H1 (cell line): ENCODE data around the gene IGFBP3. TPM values are rescaled to one million over a fixed set of nuclear protein-coding genes. Genes with fewer than 3 reads are reported as not detected.

Experiments used
- CTCF ChIA-PET: fragments of 300-600 bp; sonication (Branson Sonifier 250); formaldehyde crosslinking; loops from one replicate; lab custom pipeline; 2021; ENCODE audit not compliant: partially characterized antibody; lab: Charles Lee
- POLR2A ChIA-PET: fragments of 300-600 bp; sonication (Branson Sonifier 250); formaldehyde crosslinking; loops from one replicate; lab custom pipeline; 2021; ENCODE audit warnings: inconsistent platforms; ENCODE audit not compliant: partially characterized antibody; lab: Charles Lee
- DNase-seq, 2 experiments: peaks; one replicate each; pipeline versions ENCODE4 v3.0.0 to v3.0.0-alpha.2; 2010 to 2022; ENCODE audit warnings: low spot score in 2 of 2, low read depth in 1 of 2, mixed read lengths in 1 of 2
- FAIRE-seq: peaks from 2 replicates; lab custom pipeline; 2011; peaks lifted over from hg19 to GRCh38; lab: Jason Lieb, UNC
- H2AFZ ChIP-seq: 2 replicates; pipeline ENCODE4 v1.8.1; 2012; ENCODE audit warnings: low read length, inconsistent platforms
- H2AK5ac ChIP-seq: 2 replicates; pipeline ENCODE4 v1.6.1; 2013; ENCODE audit warnings: low read depth, low read length
- H2BK120ac ChIP-seq: replicated peaks from 2 replicates; pipeline ENCODE3; 2013; ENCODE audit warnings: low read depth, low read length, inconsistent platforms
- H2BK12ac ChIP-seq: 2 replicates; pipeline ENCODE4 v1.6.1; 2013; ENCODE audit warnings: low read depth, low read length
- H2BK15ac ChIP-seq: 2 replicates; pipeline ENCODE4 v1.6.1; 2013; ENCODE audit warnings: low read length
- H2BK20ac ChIP-seq: 2 replicates; pipeline ENCODE4 v1.6.1; 2013; ENCODE audit warnings: low read length
- H2BK5ac ChIP-seq: 2 replicates; pipeline ENCODE4 v1.6.1; 2013; ENCODE audit warnings: low read depth, low read length
- H3K14ac ChIP-seq: 2 replicates; pipeline ENCODE4 v1.6.1; 2013; ENCODE audit warnings: inconsistent platforms; ENCODE audit not compliant: insufficient read length
- H3K18ac ChIP-seq: 2 replicates; pipeline ENCODE4 v1.6.1; 2013; ENCODE audit warnings: low read length; ENCODE audit errors: extremely low read depth
- H3K23ac ChIP-seq: 2 replicates; pipeline ENCODE4 v1.6.1; 2013; ENCODE audit warnings: inconsistent platforms; ENCODE audit not compliant: insufficient read length
- H3K23me2 ChIP-seq: 2 replicates; pipeline ENCODE4 v1.6.1; 2013; ENCODE audit warnings: low read depth, low read length
- H3K27ac ChIP-seq: 2 replicates; pipeline ENCODE4 v1.6.1; 2011; ENCODE audit warnings: low read depth, low read length, inconsistent platforms
- H3K27me3 ChIP-seq, 4 experiments: replicated peaks in 1 of 4; 1 replicate in 1 of 4; 2 replicates in 3 of 4; pipeline versions ENCODE4 v1.6.1 to v1.8.1; 2011 to 2013; ENCODE audit warnings: low read length in 3 of 4, mild to moderate bottlenecking in 3 of 4, inconsistent platforms in 2 of 4, mixed read lengths in 2 of 4, moderate library complexity in 1 of 4; ENCODE audit not compliant: control insufficient read depth in 3 of 4, insufficient read depth in 3 of 4; ENCODE audit errors: extremely low read depth in 1 of 4
- H3K36me3 ChIP-seq, 4 experiments: 2 replicates each; pipeline versions ENCODE4 v1.6.1 to v1.8.1; 2011 to 2013; ENCODE audit warnings: mild to moderate bottlenecking in 4 of 4, low read length in 3 of 4, moderate library complexity in 2 of 4, control low read depth in 1 of 4, inconsistent platforms in 1 of 4; ENCODE audit not compliant: insufficient read depth in 4 of 4, control insufficient read depth in 2 of 4
- H3K4ac ChIP-seq: replicated peaks from 2 replicates; pipeline ENCODE3; 2013; ENCODE audit warnings: low read length, low read depth, mixed read lengths, inconsistent platforms; ENCODE audit not compliant: insufficient read length
- H3K4me1 ChIP-seq, 4 experiments: replicated peaks in 1 of 4; 1 replicate in 1 of 4; 2 replicates in 3 of 4; pipeline versions ENCODE4 v1.6.1 to v1.8.1; 2011 to 2013; ENCODE audit warnings: low read length in 3 of 4, inconsistent platforms in 2 of 4, mixed read lengths in 1 of 4; ENCODE audit not compliant: insufficient read depth in 4 of 4, control insufficient read depth in 3 of 4
- H3K4me2 ChIP-seq, 2 experiments: 2 replicates each; pipeline versions ENCODE4 v1.6.1 to v1.8.1; 2011 to 2013; ENCODE audit warnings: low read depth in 2 of 2, low read length in 2 of 2, control low read depth in 1 of 2, inconsistent platforms in 1 of 2, mild to moderate bottlenecking in 1 of 2; ENCODE audit not compliant: insufficient read depth in 1 of 2
- H3K4me3 ChIP-seq, 4 experiments: fragments of 200-600, 300-600 bp in 1 of 4; sonication (generic), shearing (Covaris generic), sonication (Bioruptor Twin) in 1 of 4; 2 replicates each; pipeline versions ENCODE4 v1.5.1 to v1.8.1; 2011 to 2016; ENCODE audit warnings: low read length in 4 of 4, low read depth in 3 of 4, control low read depth in 2 of 4, inconsistent platforms in 2 of 4, mild to moderate bottlenecking in 2 of 4, mixed read lengths in 1 of 4, moderate library complexity in 1 of 4; ENCODE audit not compliant: insufficient read depth in 2 of 4; ENCODE audit errors: extremely low read depth in 1 of 4
- H3K56ac ChIP-seq: replicated peaks from 2 replicates; pipeline ENCODE3; 2013; ENCODE audit warnings: low read depth, mild to moderate bottlenecking, mixed read lengths, low read length, inconsistent platforms; ENCODE audit not compliant: insufficient read length
- H3K79me1 ChIP-seq: 2 replicates; pipeline ENCODE4 v1.6.1; 2013; ENCODE audit warnings: low read depth, low read length, control low read depth
- H3K79me2 ChIP-seq, 2 experiments: 2 replicates each; pipeline versions ENCODE4 v1.6.1 to v1.8.1; 2012 to 2013; ENCODE audit warnings: low read length in 2 of 2, mild to moderate bottlenecking in 2 of 2, inconsistent platforms in 1 of 2; ENCODE audit not compliant: insufficient read depth in 2 of 2, control insufficient read depth in 1 of 2
- H3K9ac ChIP-seq, 4 experiments: replicated peaks in 1 of 4; 1 replicate in 1 of 4; 2 replicates in 3 of 4; pipeline versions ENCODE4 v1.6.1 to v1.8.1; 2011 to 2013; ENCODE audit warnings: low read depth in 3 of 4, low read length in 3 of 4, control low read depth in 2 of 4, mild to moderate bottlenecking in 2 of 4, moderate library complexity in 2 of 4, inconsistent platforms in 1 of 4; ENCODE audit errors: extremely low read depth in 1 of 4
- H3K9me3 ChIP-seq, 2 experiments: 2 replicates each; pipeline versions ENCODE4 v1.6.1 to v1.8.1; 2012 to 2013; ENCODE audit warnings: mild to moderate bottlenecking in 2 of 2, moderate library complexity in 2 of 2, control low read depth in 1 of 2, inconsistent platforms in 1 of 2, low read depth in 1 of 2, low read length in 1 of 2, mixed read lengths in 1 of 2; ENCODE audit not compliant: insufficient read depth in 2 of 2
- H4K20me1 ChIP-seq, 2 experiments: replicated peaks in 1 of 2; 2 replicates each; pipeline versions ENCODE3 to v1.8.1; 2011 to 2013; ENCODE audit warnings: inconsistent platforms in 2 of 2, low read length in 2 of 2, mild to moderate bottlenecking in 1 of 2; ENCODE audit not compliant: insufficient read depth in 2 of 2, control insufficient read depth in 1 of 2
- H4K5ac ChIP-seq: 2 replicates; pipeline ENCODE4 v1.6.1; 2013; ENCODE audit warnings: low read length, low read depth, mixed read lengths, inconsistent platforms; ENCODE audit not compliant: insufficient read length
- H4K8ac ChIP-seq: 2 replicates; pipeline ENCODE4 v1.8.0; 2013; ENCODE audit warnings: mild to moderate bottlenecking, moderate library complexity, low read length, inconsistent platforms; ENCODE audit not compliant: insufficient read depth; ENCODE audit errors: extremely low read depth
- H4K91ac ChIP-seq: replicated peaks from 2 replicates; pipeline ENCODE3; 2013; ENCODE audit warnings: low read length, mixed read lengths, inconsistent platforms; ENCODE audit not compliant: insufficient read length
- ASH2L ChIP-seq: fragments of 200-600, 300-600 bp; sonication (generic); IDR thresholded peaks from one replicate; pipeline ENCODE4 v1.7.1; 2017; ENCODE audit warnings: low read length
- GABPA ChIP-seq: IDR thresholded peaks from 2 replicates; pipeline ENCODE4 v1.6.1; 2011; ENCODE audit warnings: mild to moderate bottlenecking, low read length, moderate library complexity, borderline replicate concordance; ENCODE audit not compliant: insufficient read depth
- HDAC6 ChIP-seq: IDR thresholded peaks from one replicate; pipeline ENCODE4 v1.7.1; 2012; ENCODE audit warnings: low read depth, mild to moderate bottlenecking, inconsistent platforms, low read length, moderate library complexity
- RXRA ChIP-seq: IDR thresholded peaks from 2 replicates; pipeline ENCODE4 v1.6.1; 2011; ENCODE audit warnings: low read depth, mild to moderate bottlenecking, low read length, moderate library complexity; ENCODE audit not compliant: insufficient read depth
- TAF7 ChIP-seq: optimal IDR thresholded peaks from 2 replicates; pipeline ENCODE3; 2011; ENCODE audit warnings: low read depth, mild to moderate bottlenecking, inconsistent platforms, low read length, moderate library complexity, borderline replicate concordance
- YY1 ChIP-seq: IDR thresholded peaks from 2 replicates; pipeline ENCODE4 v1.6.1; 2011; ENCODE audit warnings: low read depth, mild to moderate bottlenecking, low read length
- WGBS, 2 experiments: shearing (Covaris generic) in 1 of 2; methylation state at CpG; one replicate each; pipeline versions ENCODE4 v1.1.6 to v1.1.7; 2013 to 2015; ENCODE audit warnings: low lambda C conversion rate in 2 of 2, mixed read lengths in 2 of 2, inconsistent platforms in 1 of 2, low coverage in 1 of 2, missing lambda C conversion rate in 1 of 2; ENCODE audit not compliant: insufficient replicate concordance in 2 of 2, insufficient coverage in 1 of 2, insufficient read length in 1 of 2; ENCODE audit errors: extremely low coverage in 1 of 2, missing lambda C conversion rate in 1 of 2; 5-methylcytosine and 5-hydroxymethylcytosine counted together
- polyA plus RNA-seq, 7 experiments: library from polyadenylated mRNA; depleted of rRNA in 3 of 7; stranded (reverse) in 5 of 7; unstranded in 2 of 7; fragments of >200 nt in 5 of 7; fragments of 200-250 nt in 2 of 7; gene quantifications; 1 replicate in 5 of 7; 2 replicates in 1 of 7; 4 replicates in 1 of 7; pipeline versions ENCODE4 v1.2.1 to v1.2.3, GENCODE V29; 2011 to 2013; ENCODE audit warnings: missing spikeins in 2 of 7, mixed read lengths in 2 of 7
- total RNA-seq: library from RNA; stranded (reverse); fragmentation: NEBNext Ultra II Directional; extraction: Animal tissue kit (Norgen Biotek cat#: 25700); gene quantifications from 2 replicates; pipeline ENCODE4 v1.2.1, GENCODE V29; 2021

Gene IGFBP3
- total and polyA plus RNA-seq, 2 of the 8 experiments (the other 6 are each of a cell fraction or from before 2014, with no cell fraction given): 5.5 to 12.1 TPM

DNA sequence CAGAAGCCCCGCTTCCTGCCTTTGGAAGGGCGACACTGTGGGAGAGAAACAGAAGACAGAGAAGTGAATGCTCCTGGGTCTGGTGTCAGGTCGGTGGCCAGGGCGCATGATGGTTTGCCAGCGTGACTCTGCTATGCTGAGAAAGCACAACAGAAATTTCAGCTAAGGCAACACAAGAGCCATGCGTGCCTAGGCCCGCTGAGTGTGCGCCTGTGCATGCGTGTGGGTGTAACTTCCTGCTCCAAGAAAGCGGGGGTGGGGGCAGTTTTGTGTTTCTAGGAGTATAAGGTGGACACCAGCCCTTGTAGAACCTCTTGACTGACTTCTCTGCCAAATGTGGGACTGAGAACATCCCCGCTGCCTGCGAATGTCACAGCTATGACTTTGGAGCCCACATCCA, 6.2 kb downstream of the IGFBP3 start:
- Histone ChIP-seq H3K18ac (no peak overlapping the region), H3K79me1 (no peaks in the 10 kb centered on the region), H2BK120ac (no peak overlapping the region), H2AFZ (no peak overlapping the region), H2BK15ac (no peak overlapping the region), H3K4me1 (peaks cover 0 to 10% (median 4%) of the 10 kb centered on the region in 4 experiments; a peak in 6 of 7 replicates), H3K9me3 (no peaks in the 10 kb centered on the region), H3K27me3 (peaks cover 9 to 23% (median 18%) of the 10 kb centered on the region in 4 experiments), H2BK20ac (no peak overlapping the region), H3K4me3 (no peak overlapping the region), H4K8ac (no peak overlapping the region), H3K56ac (no peak overlapping the region), H3K36me3 (peaks cover 0 to 6% (median 2%) of the 10 kb centered on the region in 4 experiments; a peak in 5 of 8 replicates), H2BK5ac (no peak overlapping the region), H3K23me2 (no peaks in the 10 kb centered on the region), H4K5ac (no peak overlapping the region), H4K20me1 (peaks cover 2% of the 10 kb centered on the region in 2 experiments), H3K4ac (no peak overlapping the region), H2AK5ac (no peak overlapping the region), H3K9ac (no peak overlapping the region), H3K23ac (no peak overlapping the region), H3K79me2 (no peaks in the 10 kb centered on the region), H2BK12ac (no peak overlapping the region), H4K91ac (no peak overlapping the region), H3K4me2 (no peak overlapping the region), H3K27ac (no peak overlapping the region), H3K14ac (no peak overlapping the region)
- DNase-seq (no peak), FAIRE-seq (no peak)
- WGBS, 2 experiments: 96% methylated on average over 12 of the region's 12 CpGs; no CpG with 5 or more reads in 1 of the 2 experiments
- TF ChIP-seq GABPA: no peak
- TF ChIP-seq YY1: no peak
- no peak for TF ChIP-seq HDAC6
- no peak for TF ChIP-seq TAF7
- no peak for TF ChIP-seq RXRA
- TF ChIP-seq ASH2L: no peak
- POLR2A ChIA-PET: no interaction called here
- CTCF ChIA-PET: interaction anchor here (1.5 to 15.3 kb wide), 3 partner anchors 20 to 430 kb away, joined by 3 to 242 read pairs (median 14); no protein-coding TSS in a partner anchor
